Endothelial cell (in vitro differentiated cells): ENCODE data around the gene BRI3. TPM values are rescaled to one million over a fixed set of nuclear protein-coding genes. Genes with fewer than 3 reads are reported as not detected.

Experiments used
- DNase-seq: peaks from one replicate; pipeline ENCODE4 v3.0.0; 2021; ENCODE audit warnings: low spot score
- H3K27ac Mint-ChIP-seq: one replicate; pipeline ENCODE4 v1.8.0; 2021; ENCODE audit warnings: mixed read lengths, inconsistent platforms; ENCODE audit not compliant: unreplicated experiment
- H3K27me3 Mint-ChIP-seq: one replicate; pipeline ENCODE4 v1.8.0; 2021; ENCODE audit warnings: mild to moderate bottlenecking, moderate library complexity, mixed read lengths, inconsistent platforms; ENCODE audit not compliant: unreplicated experiment
- H3K36me3 Mint-ChIP-seq: one replicate; pipeline ENCODE4 v1.8.0; 2021; ENCODE audit warnings: mild to moderate bottlenecking, low read depth, mixed read lengths, inconsistent platforms; ENCODE audit not compliant: unreplicated experiment
- H3K4me1 Mint-ChIP-seq: one replicate; pipeline ENCODE4 v1.8.0; 2021; ENCODE audit warnings: mild to moderate bottlenecking, mixed read lengths, inconsistent platforms; ENCODE audit not compliant: unreplicated experiment
- H3K4me3 Mint-ChIP-seq: one replicate; pipeline ENCODE4 v1.8.0; 2021; ENCODE audit warnings: mild to moderate bottlenecking, mixed read lengths, inconsistent platforms; ENCODE audit not compliant: unreplicated experiment
- H3K9me3 Mint-ChIP-seq: one replicate; pipeline ENCODE4 v1.8.0; 2021; ENCODE audit warnings: mixed read lengths, inconsistent platforms; ENCODE audit not compliant: unreplicated experiment
- CTCF ChIP-seq: fragments of 200-600 bp; sonication (generic); IDR thresholded peaks from one replicate; pipeline ENCODE4 v1.5.0; 2021; ENCODE audit warnings: antibody characterized with exemption; ENCODE audit not compliant: unreplicated experiment
- total RNA-seq: library from RNA; stranded (reverse); fragmentation: NEBNext Ultra II Directional; extraction: Animal tissue kit (Norgen Biotek cat#: 25700); gene quantifications from one replicate; pipeline ENCODE4 v1.2.1, GENCODE V29; 2021; ENCODE audit not compliant: unreplicated experiment

Gene BRI3
- total RNA-seq, 1 donor from 2014 or later: 300 TPM

DNA sequence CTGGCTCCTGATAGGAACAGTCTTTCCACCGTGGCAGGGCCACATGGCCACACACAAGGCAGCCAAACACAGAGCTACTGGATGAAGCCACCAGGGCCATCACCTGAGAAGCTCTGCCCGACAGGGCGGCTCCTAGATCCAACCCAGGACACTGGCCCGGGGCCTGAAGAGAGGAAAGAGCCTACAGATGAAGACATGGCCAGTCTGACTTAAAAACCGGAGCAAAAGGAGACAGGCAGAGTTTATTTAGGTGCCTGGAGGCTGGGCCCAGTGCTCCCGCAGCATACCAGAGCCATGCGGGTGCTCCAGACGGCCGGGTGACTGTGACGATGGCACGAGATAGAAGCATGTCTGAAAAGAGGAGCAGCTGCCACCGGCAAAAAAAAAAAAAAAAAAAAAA is 33.3 kb upstream of the BRI3 start:
- no peak overlapping the region for H3K4me3 Mint-ChIP-seq
- H3K36me3 Mint-ChIP-seq: peaks cover 9% of the 10 kb centered on the region
- no peak for TF ChIP-seq CTCF
- no peaks in the 10 kb centered on the region for H3K9me3 Mint-ChIP-seq
- DNase-seq: no peak
- peak overlapping the region; percentile 86 for H3K27ac Mint-ChIP-seq
- peaks cover 12% of the 10 kb centered on the region for H3K27me3 Mint-ChIP-seq
- H3K4me1 Mint-ChIP-seq: peaks cover 44% of the 10 kb centered on the region

GRCh38 chr7:98249106-98249505 is 32.4 kb upstream of the BRI3 start:
- peak; percentile 39 for DNase-seq
- no peak for TF ChIP-seq CTCF
- Mint-ChIP-seq H3K4me3 (peak overlapping the region; percentile 32), H3K9me3 (no peaks in the 10 kb centered on the region), H3K36me3 (peaks cover 9% of the 10 kb centered on the region), H3K27ac (peak overlapping the region; percentile 93), H3K27me3 (peaks cover 12% of the 10 kb centered on the region), H3K4me1 (peaks cover 44% of the 10 kb centered on the region)

- H3K4me1 Mint-ChIP-seq: peaks cover 40% of the 10 kb centered on the region
- no peaks in the 10 kb centered on the region for H3K9me3 Mint-ChIP-seq
- H3K27ac Mint-ChIP-seq: peak overlapping the region; percentile 97
- peak overlapping the region; percentile 94 for H3K4me3 Mint-ChIP-seq
- TF ChIP-seq CTCF: no peak
- DNase-seq: peak; percentile 39
- H3K36me3 Mint-ChIP-seq: peaks cover 16% of the 10 kb centered on the region
- H3K27me3 Mint-ChIP-seq: peaks cover 10% of the 10 kb centered on the region
Observed at GRCh38 chr7:98250789-98251188, 30.7 kb upstream of the BRI3 start.

- Mint-ChIP-seq H3K4me3 (peak overlapping the region; percentile 94), H3K9me3 (no peaks in the 10 kb centered on the region), H3K27me3 (peaks cover 10% of the 10 kb centered on the region), H3K27ac (peak overlapping the region; percentile 97), H3K36me3 (peaks cover 16% of the 10 kb centered on the region), H3K4me1 (peaks cover 38% of the 10 kb centered on the region)
- DNase-seq: no peak
- TF ChIP-seq CTCF: no peak
Observed at GRCh38 chr7:98251231-98251600, 30.3 kb upstream of the BRI3 start.

DNA sequence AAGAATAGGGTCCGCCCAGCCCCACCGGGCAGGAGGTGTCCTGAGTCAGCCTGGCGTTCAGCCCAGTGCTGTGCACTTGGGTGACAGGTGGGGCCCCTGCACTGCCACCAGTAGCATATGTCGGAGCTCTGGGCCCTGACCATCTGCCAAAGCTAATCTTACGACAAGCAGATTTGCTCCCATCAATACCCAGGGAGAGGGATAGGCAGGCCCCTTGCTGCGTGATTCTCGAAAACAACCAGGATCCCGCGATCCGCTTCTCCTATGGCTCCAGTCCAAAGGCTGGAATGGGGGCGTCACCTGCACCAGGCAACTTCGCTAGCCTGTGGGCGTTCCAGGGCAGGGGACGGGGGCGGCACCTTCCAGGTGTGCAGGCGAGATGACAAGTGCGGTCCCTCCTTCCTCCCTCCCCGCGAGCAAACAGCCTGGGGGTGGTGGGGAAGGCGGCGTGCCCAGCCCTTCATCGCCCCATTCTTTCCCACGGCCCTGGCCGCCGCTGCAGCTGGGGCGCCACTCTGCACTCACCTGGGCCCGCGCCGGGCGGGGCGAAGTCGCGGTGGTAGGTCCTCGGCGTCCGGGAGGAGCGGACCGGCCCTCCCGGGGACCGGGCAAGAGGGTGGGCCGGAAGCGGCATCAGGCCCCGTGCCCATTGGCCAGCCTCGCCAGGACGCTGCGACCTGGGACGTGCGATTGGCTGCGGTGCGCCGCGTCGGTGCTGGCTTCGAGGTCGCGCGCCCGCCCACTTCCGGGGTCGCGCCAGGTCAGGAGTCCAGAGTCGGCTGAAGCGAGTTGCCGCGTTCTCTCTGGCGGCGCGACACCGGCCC is 29.7 kb upstream of the BRI3 start, which contains the start of gene TECPR1:
Gene TECPR1 (minus strand): TSS at position 632 of the 824 bp plus-strand sequence. CDS start 6,086 bp downstream, outside the sequence.
- Mint-ChIP-seq H3K4me1 (peaks cover 38% of the 10 kb centered on the region), H3K27ac (peak within 1 kb of the TSS; percentile 97), H3K4me3 (peak within 1 kb of the TSS; percentile 94), H3K9me3 (no peaks in the 10 kb centered on the region), H3K36me3 (peaks cover 18% of the 10 kb centered on the region), H3K27me3 (peaks cover 10% of the 10 kb centered on the region)
- DNase-seq: peak; percentile 86
- no peak for TF ChIP-seq CTCF
